Adrenal gland (tissue), 5 donors: ENCODE results near the gene RNFT2.

ENCODE experiments used
- CTCF ChIP-seq, 6 experiments: fragments of 450-650 bp in 4 of 6; fragments of 200-600 bp in 2 of 6; sonication (generic) in 1 of 6; IDR thresholded peaks; 1 replicate in 5 of 6; 2 replicates in 1 of 6; pipeline versions ENCODE4 v1.5.1 to v1.8.0; 2016 to 2021; ENCODE audit warnings: antibody characterized with exemption in 6 of 6, mild to moderate bottlenecking in 2 of 6, moderate library complexity in 1 of 6
- POLR2A ChIP-seq, 2 donors: fragments of 450-650 bp; IDR thresholded peaks; one replicate each; pipeline ENCODE4 v1.6.1; 2017; ENCODE audit warnings: antibody characterized with exemption in 2 of 2, mild to moderate bottlenecking in 2 of 2, moderate library complexity in 1 of 2
- donor health status: DM: no; HTN: no; CAD: no.

GRCh38 chr12:116808113-116809105 is 70.3 kb downstream of the RNFT2 start:
- TF ChIP-seq CTCF (IDR thresholded peaks at IDR 0.05) (no peak), POLR2A (IDR thresholded peaks at IDR 0.05) (no peak)
